Measurements from ENCODE around the gene NF2.

Gene NF2

GRCh38 chr22:29726106-29726505 lies 122.7 kb downstream of the NF2 start:
- no peaks in the 10 kb centered on the region for H3K27me3 ChIP-seq (ENCODE audit: low read depth, low read length)
- H3K36me3 ChIP-seq (ENCODE audit: control insufficient read depth in 1 of 2, insufficient read depth in 2 of 2, low read length in 2 of 2) = peaks cover 0 to 10% of the 10 kb centered on the region in 2 donors
- H3K27ac ChIP-seq (ENCODE audit: low read length) = no peak overlapping the region
- no peaks in the 10 kb centered on the region for H3K9me3 ChIP-seq (ENCODE audit: control insufficient read depth in 1 of 2, low read length in 2 of 2)
- no peak overlapping the region for H3K4me3 ChIP-seq (ENCODE audit: low read depth in 1 of 2, low read length in 2 of 2)
- no peaks in the 10 kb centered on the region for H3K4me1 ChIP-seq (ENCODE audit: control insufficient read depth in 1 of 2, insufficient read depth in 2 of 2, low read length in 2 of 2)

GRCh38 chr22:29726512-29727130 lies 123.2 kb downstream of the NF2 start:
- Histone ChIP-seq H3K27me3 (ENCODE audit: low read depth, low read length) (no peaks in the 10 kb centered on the region), H3K4me3 (ENCODE audit: low read depth in 1 of 2, low read length in 2 of 2) (no peak overlapping the region), H3K4me1 (ENCODE audit: control insufficient read depth in 1 of 2, insufficient read depth in 2 of 2, low read length in 2 of 2) (no peaks in the 10 kb centered on the region), H3K27ac (ENCODE audit: low read length) (no peak overlapping the region), H3K36me3 (ENCODE audit: control insufficient read depth in 1 of 2, insufficient read depth in 2 of 2, low read length in 2 of 2) (peaks cover 0 to 13% of the 10 kb centered on the region in 2 donors), H3K9me3 (ENCODE audit: control insufficient read depth in 1 of 2, low read length in 2 of 2) (no peaks in the 10 kb centered on the region)

GRCh38 chr22:29727131-29727523 lies 123.7 kb downstream of the NF2 start:
- H3K4me3 ChIP-seq (ENCODE audit: low read depth in 1 of 2, low read length in 2 of 2) = no peak overlapping the region
- no peaks in the 10 kb centered on the region for H3K4me1 ChIP-seq (ENCODE audit: control insufficient read depth in 1 of 2, insufficient read depth in 2 of 2, low read length in 2 of 2)
- no peak overlapping the region for H3K27ac ChIP-seq (ENCODE audit: low read length)
- no peaks in the 10 kb centered on the region for H3K27me3 ChIP-seq (ENCODE audit: low read depth, low read length)
- peaks cover 0 to 13% of the 10 kb centered on the region in 2 donors for H3K36me3 ChIP-seq (ENCODE audit: control insufficient read depth in 1 of 2, insufficient read depth in 2 of 2, low read length in 2 of 2)
- no peaks in the 10 kb centered on the region for H3K9me3 ChIP-seq (ENCODE audit: control insufficient read depth in 1 of 2, low read length in 2 of 2)

GRCh38 chr22:29729161-29729560 lies 125.7 kb downstream of the NF2 start:
- no peak overlapping the region for H3K4me3 ChIP-seq (ENCODE audit: low read depth in 1 of 2, low read length in 2 of 2)
- no peak overlapping the region for H3K27ac ChIP-seq (ENCODE audit: low read length)
- H3K9me3 ChIP-seq (ENCODE audit: control insufficient read depth in 1 of 2, low read length in 2 of 2) = no peaks in the 10 kb centered on the region
- peaks cover 0 to 13% of the 10 kb centered on the region in 2 donors for H3K36me3 ChIP-seq (ENCODE audit: control insufficient read depth in 1 of 2, insufficient read depth in 2 of 2, low read length in 2 of 2)
- no peaks in the 10 kb centered on the region for H3K27me3 ChIP-seq (ENCODE audit: low read depth, low read length)
- H3K4me1 ChIP-seq (ENCODE audit: control insufficient read depth in 1 of 2, insufficient read depth in 2 of 2, low read length in 2 of 2) = peaks cover 0 to 11% of the 10 kb centered on the region in 2 donors

GRCh38 chr22:29731058-29731850 lies 127.8 kb downstream of the NF2 start:
- Histone ChIP-seq H3K36me3 (ENCODE audit: control insufficient read depth in 1 of 2, insufficient read depth in 2 of 2, low read length in 2 of 2) (peaks cover 0 to 26% of the 10 kb centered on the region in 2 donors), H3K27me3 (ENCODE audit: low read depth, low read length) (no peaks in the 10 kb centered on the region), H3K27ac (ENCODE audit: low read length) (no peak overlapping the region), H3K9me3 (ENCODE audit: control insufficient read depth in 1 of 2, low read length in 2 of 2) (no peaks in the 10 kb centered on the region), H3K4me1 (ENCODE audit: control insufficient read depth in 1 of 2, insufficient read depth in 2 of 2, low read length in 2 of 2) (peaks cover 0 to 11% of the 10 kb centered on the region in 2 donors), H3K4me3 (ENCODE audit: low read depth in 1 of 2, low read length in 2 of 2) (no peak overlapping the region)

GRCh38 chr22:29732883-29733282 lies 129.4 kb downstream of the NF2 start:
- H3K4me1 ChIP-seq (ENCODE audit: control insufficient read depth in 1 of 2, insufficient read depth in 2 of 2, low read length in 2 of 2) = peaks cover 0 to 11% of the 10 kb centered on the region in 2 donors
- peaks cover 0 to 26% of the 10 kb centered on the region in 2 donors for H3K36me3 ChIP-seq (ENCODE audit: control insufficient read depth in 1 of 2, insufficient read depth in 2 of 2, low read length in 2 of 2)
- H3K4me3 ChIP-seq (ENCODE audit: low read depth in 1 of 2, low read length in 2 of 2) = no peak overlapping the region
- H3K27ac ChIP-seq (ENCODE audit: low read length) = no peak overlapping the region
- H3K27me3 ChIP-seq (ENCODE audit: low read depth, low read length) = no peaks in the 10 kb centered on the region
- H3K9me3 ChIP-seq (ENCODE audit: control insufficient read depth in 1 of 2, low read length in 2 of 2) = no peaks in the 10 kb centered on the region

- no peak overlapping the region for H3K27ac ChIP-seq (ENCODE audit: low read length)
- no peak overlapping the region for H3K4me3 ChIP-seq (ENCODE audit: low read depth in 1 of 2, low read length in 2 of 2)
Observed at GRCh38 chr22:29733362-29734201, 130.1 kb downstream of the NF2 start.

GRCh38 chr22:29734406-29734805 lies 131.0 kb downstream of the NF2 start:
- H3K36me3 ChIP-seq (ENCODE audit: control insufficient read depth in 1 of 2, insufficient read depth in 2 of 2, low read length in 2 of 2) = peaks cover 0 to 32% of the 10 kb centered on the region in 2 donors
- no peaks in the 10 kb centered on the region for H3K9me3 ChIP-seq (ENCODE audit: control insufficient read depth in 1 of 2, low read length in 2 of 2)
- H3K4me1 ChIP-seq (ENCODE audit: control insufficient read depth in 1 of 2, insufficient read depth in 2 of 2, low read length in 2 of 2) = peaks cover 0 to 11% of the 10 kb centered on the region in 2 donors
- H3K27me3 ChIP-seq (ENCODE audit: low read depth, low read length) = no peaks in the 10 kb centered on the region
- H3K4me3 ChIP-seq (ENCODE audit: low read depth in 1 of 2, low read length in 2 of 2) = no peak overlapping the region
- H3K27ac ChIP-seq (ENCODE audit: low read length) = no peak overlapping the region

More at GRCh38 chr22:29733362-29734201, 130.1 kb downstream of the NF2 start:
- Histone ChIP-seq H3K27me3 (ENCODE audit: low read depth, low read length) (no peaks in the 10 kb centered on the region), H3K4me1 (ENCODE audit: control insufficient read depth in 1 of 2, insufficient read depth in 2 of 2, low read length in 2 of 2) (peaks cover 0 to 11% of the 10 kb centered on the region in 2 donors), H3K36me3 (ENCODE audit: control insufficient read depth in 1 of 2, insufficient read depth in 2 of 2, low read length in 2 of 2) (peaks cover 0 to 26% of the 10 kb centered on the region in 2 donors), H3K9me3 (ENCODE audit: control insufficient read depth in 1 of 2, low read length in 2 of 2) (no peaks in the 10 kb centered on the region)

GRCh38 chr22:29734838-29735237 lies 131.4 kb downstream of the NF2 start:
- Histone ChIP-seq H3K27me3 (ENCODE audit: low read depth, low read length) (no peaks in the 10 kb centered on the region), H3K4me1 (ENCODE audit: control insufficient read depth in 1 of 2, insufficient read depth in 2 of 2, low read length in 2 of 2) (peaks cover 0 to 11% of the 10 kb centered on the region in 2 donors), H3K9me3 (ENCODE audit: control insufficient read depth in 1 of 2, low read length in 2 of 2) (no peaks in the 10 kb centered on the region), H3K27ac (ENCODE audit: low read length) (no peak overlapping the region), H3K36me3 (ENCODE audit: control insufficient read depth in 1 of 2, insufficient read depth in 2 of 2, low read length in 2 of 2) (peaks cover 0 to 36% of the 10 kb centered on the region in 2 donors), H3K4me3 (ENCODE audit: low read depth in 1 of 2, low read length in 2 of 2) (no peak overlapping the region)

- peaks cover 0 to 11% of the 10 kb centered on the region in 2 donors for H3K4me1 ChIP-seq (ENCODE audit: control insufficient read depth in 1 of 2, insufficient read depth in 2 of 2, low read length in 2 of 2)
- no peaks in the 10 kb centered on the region for H3K27me3 ChIP-seq (ENCODE audit: low read depth, low read length)
- H3K27ac ChIP-seq (ENCODE audit: low read length) = no peak overlapping the region
- peaks cover 0 to 38% of the 10 kb centered on the region in 2 donors for H3K36me3 ChIP-seq (ENCODE audit: control insufficient read depth in 1 of 2, insufficient read depth in 2 of 2, low read length in 2 of 2)
- no peaks in the 10 kb centered on the region for H3K9me3 ChIP-seq (ENCODE audit: control insufficient read depth in 1 of 2, low read length in 2 of 2)
- no peak overlapping the region for H3K4me3 ChIP-seq (ENCODE audit: low read depth in 1 of 2, low read length in 2 of 2)
Observed at GRCh38 chr22:29735416-29735815, 132.0 kb downstream of the NF2 start.
